Activated T-cell treated with anti-CD3 and anti-CD28 coated beads, Interleukin-2, amount 50 U/mL, for 24 hours (primary cell): Measurements from ENCODE around the gene ARL3.
"Not testable (repeated sequence)": the region's sequence is repeated elsewhere in the genome, so short reads cannot be mapped to it uniquely, and the experiment has no call there.

Source experiments
- DNase-seq: peaks from one replicate; pipeline ENCODE4 v3.0.0-alpha.2; 2020
- H3K27ac Mint-ChIP-seq: 2 replicates; pipeline ENCODE4 v1.8.0; 2020; ENCODE audit warnings: mild to moderate bottlenecking, mixed read lengths
- H3K27me3 Mint-ChIP-seq: 2 replicates; pipeline ENCODE4 v1.8.0; 2020; ENCODE audit warnings: mixed read lengths
- H3K36me3 Mint-ChIP-seq: 2 replicates; pipeline ENCODE4 v1.8.0; 2020; ENCODE audit warnings: low read depth, mixed read lengths
- H3K4me1 Mint-ChIP-seq: 2 replicates; pipeline ENCODE4 v1.8.0; 2020; ENCODE audit warnings: low read depth, mixed read lengths
- H3K4me3 Mint-ChIP-seq: 2 replicates; pipeline ENCODE4 v1.8.0; 2020; ENCODE audit warnings: mild to moderate bottlenecking, moderate library complexity, mixed read lengths
- H3K9me3 Mint-ChIP-seq: 2 replicates; pipeline ENCODE4 v1.8.0; 2020; ENCODE audit warnings: mixed read lengths

Gene ARL3

GRCh38 chr10:102743588-102744373 lies 29.6 kb upstream of the ARL3 start, which contains the start of gene WBP1L:
WBP1L (plus strand) TSS chr10:102743948; CDS start chr10:102744054, 106 bp downstream.
- peak within 1 kb of the TSS; percentile 90 for H3K27ac Mint-ChIP-seq
- H3K27me3 Mint-ChIP-seq = no peaks in the 10 kb centered on the region
- H3K36me3 Mint-ChIP-seq = peaks cover 22% of the 10 kb centered on the region
- H3K4me3 Mint-ChIP-seq = peak within 1 kb of the TSS; percentile 99
- no peaks in the 10 kb centered on the region for H3K9me3 Mint-ChIP-seq
- DNase-seq = peak; percentile 93
- H3K4me1 Mint-ChIP-seq = peaks cover 42% of the 10 kb centered on the region

DNA sequence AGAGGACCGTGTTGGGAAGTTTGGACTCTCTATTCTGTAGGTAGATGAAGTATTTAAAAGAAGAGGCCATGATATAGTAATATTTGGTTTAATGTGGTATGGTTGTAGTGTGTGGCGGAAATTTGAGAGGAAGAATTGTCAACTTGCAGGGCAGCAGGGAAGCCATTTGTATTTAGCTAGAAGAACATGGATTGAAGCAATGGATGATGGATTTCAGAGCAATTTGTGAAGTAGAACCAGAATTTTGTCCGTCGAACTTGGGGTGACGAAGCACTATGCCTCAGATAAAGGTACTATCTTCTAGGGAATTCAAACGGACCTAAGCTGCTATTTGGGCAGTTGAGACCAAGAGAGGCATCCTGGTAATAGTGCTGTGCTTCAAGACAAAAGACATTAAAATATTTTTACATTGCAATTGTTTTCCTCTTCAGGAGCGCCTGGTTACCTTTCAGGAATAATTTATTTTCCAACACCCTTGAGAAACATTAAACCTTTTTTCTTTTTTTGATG lies 28.9 kb upstream of the ARL3 start:
- Mint-ChIP-seq H3K9me3 (no peaks in the 10 kb centered on the region), H3K36me3 (peaks cover 22% of the 10 kb centered on the region), H3K4me3 (peak overlapping the region; percentile 99), H3K27me3 (no peaks in the 10 kb centered on the region), H3K4me1 (peaks cover 36% of the 10 kb centered on the region), H3K27ac (peak overlapping the region; percentile 90)
- DNase-seq = no peak

- not testable (repeated sequence) for H3K27ac Mint-ChIP-seq, DNase-seq, H3K27me3 Mint-ChIP-seq, H3K4me3 Mint-ChIP-seq, H3K9me3 Mint-ChIP-seq
- peaks cover 29% of the 10 kb centered on the region for H3K36me3 Mint-ChIP-seq
- peaks cover 36% of the 10 kb centered on the region for H3K4me1 Mint-ChIP-seq
Measured at GRCh38 chr10:102742313-102742712, 28.1 kb upstream of the ARL3 start.

DNA sequence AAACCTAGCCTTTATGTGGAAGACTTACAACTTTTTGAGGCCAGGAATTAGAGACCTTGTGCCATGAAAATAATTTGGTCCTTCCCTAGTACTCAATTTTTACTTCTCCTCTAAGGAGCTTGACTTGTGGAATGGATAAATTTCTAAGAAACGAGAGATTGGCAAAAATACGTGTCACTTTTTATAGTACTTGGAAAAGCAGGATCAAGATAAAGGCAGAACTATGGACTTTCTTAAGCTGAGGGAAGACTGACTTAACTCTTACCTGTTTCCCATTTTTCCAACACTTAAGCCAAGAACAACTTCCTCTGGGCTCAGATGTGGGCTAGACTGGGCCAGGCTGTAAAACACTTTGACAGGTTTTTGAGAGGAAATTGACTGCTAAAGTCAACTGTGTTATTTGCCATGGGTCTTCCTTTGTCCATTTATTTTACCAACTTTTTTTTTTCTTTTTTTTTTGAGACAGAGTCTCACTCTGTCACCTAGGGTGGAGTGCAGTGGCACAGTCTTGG lies 27.6 kb upstream of the ARL3 start:
- H3K27me3 Mint-ChIP-seq = no peaks in the 10 kb centered on the region
- H3K36me3 Mint-ChIP-seq = peaks cover 32% of the 10 kb centered on the region
- H3K4me3 Mint-ChIP-seq = no peak overlapping the region

GRCh38 chr10:102740229-102740628 lies 26.0 kb upstream of the ARL3 start:
- H3K27me3 Mint-ChIP-seq = no peaks in the 10 kb centered on the region
- DNase-seq = no peak
- no peaks in the 10 kb centered on the region for H3K9me3 Mint-ChIP-seq
- H3K27ac Mint-ChIP-seq = no peak overlapping the region
- no peak overlapping the region for H3K4me3 Mint-ChIP-seq
- H3K4me1 Mint-ChIP-seq = peaks cover 19% of the 10 kb centered on the region
- H3K36me3 Mint-ChIP-seq = peaks cover 41% of the 10 kb centered on the region

More for the DNA sequence above, 27.6 kb upstream of the ARL3 start:
- H3K9me3 Mint-ChIP-seq = no peaks in the 10 kb centered on the region
- H3K4me1 Mint-ChIP-seq = peaks cover 33% of the 10 kb centered on the region
- DNase-seq = no peak
- no peak overlapping the region for H3K27ac Mint-ChIP-seq

DNA sequence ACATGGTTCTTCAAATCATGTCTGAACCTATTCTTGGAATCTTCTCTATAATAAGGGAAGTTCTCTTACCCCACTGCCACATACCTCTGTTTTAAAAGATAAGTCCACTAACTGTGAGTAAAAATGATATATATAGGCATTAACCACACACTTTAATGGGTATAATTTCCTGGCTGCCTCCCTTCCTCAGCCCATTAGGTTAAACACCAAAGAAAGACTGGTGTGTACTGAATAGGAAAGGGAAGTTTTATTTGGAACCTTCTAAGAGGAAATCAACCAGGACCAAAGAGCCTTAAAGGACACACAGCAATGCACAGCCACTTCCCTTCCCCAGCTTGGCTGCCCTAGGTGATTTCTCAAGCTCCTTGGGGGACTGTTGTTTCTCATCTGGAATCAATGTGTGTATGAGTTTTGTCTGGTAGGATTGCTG lies 24.5 kb upstream of the ARL3 start:
- no peak for DNase-seq
- Mint-ChIP-seq H3K27ac (peak overlapping the region; percentile 44), H3K9me3 (no peaks in the 10 kb centered on the region), H3K4me1 (peaks cover 7% of the 10 kb centered on the region), H3K27me3 (no peaks in the 10 kb centered on the region), H3K4me3 (no peak overlapping the region), H3K36me3 (peaks cover 44% of the 10 kb centered on the region)

DNA sequence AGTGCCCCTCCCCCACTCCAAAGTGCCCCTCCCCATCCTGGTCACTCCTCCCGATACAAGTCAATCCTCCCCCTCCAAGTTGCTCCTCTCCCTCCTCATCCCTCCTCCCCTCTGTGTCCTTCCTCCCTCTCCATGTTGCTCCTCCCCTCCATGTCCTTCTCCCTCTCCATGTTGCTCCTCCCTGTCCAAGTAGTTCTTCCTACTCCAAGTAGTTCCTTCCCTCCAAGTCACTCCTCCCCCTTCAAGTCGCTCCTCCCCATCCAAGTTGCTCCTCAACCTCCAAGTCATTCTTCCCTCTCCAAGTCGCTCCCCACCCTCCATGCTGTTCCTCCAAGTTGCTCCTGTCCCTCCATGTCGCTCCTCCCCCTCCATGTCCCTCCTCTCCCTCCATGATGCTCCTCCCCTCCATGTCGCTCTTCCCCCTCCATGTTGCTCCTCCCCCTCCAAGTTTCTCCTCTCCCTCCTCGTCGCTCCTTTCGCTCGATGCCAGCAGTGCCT lies 20.9 kb upstream of the ARL3 start:
- H3K27me3 Mint-ChIP-seq = no peaks in the 10 kb centered on the region
- no peak for DNase-seq
- no peak overlapping the region for H3K4me3 Mint-ChIP-seq
- H3K9me3 Mint-ChIP-seq = no peaks in the 10 kb centered on the region
- no peaks in the 10 kb centered on the region for H3K4me1 Mint-ChIP-seq
- H3K36me3 Mint-ChIP-seq = peaks cover 78% of the 10 kb centered on the region
- H3K27ac Mint-ChIP-seq = no peak overlapping the region

GRCh38 chr10:102732661-102733060 lies 18.5 kb upstream of the ARL3 start:
- H3K27me3 Mint-ChIP-seq = no peaks in the 10 kb centered on the region
- DNase-seq = peak; percentile 11
- peaks cover 87% of the 10 kb centered on the region for H3K36me3 Mint-ChIP-seq
- no peak overlapping the region for H3K4me3 Mint-ChIP-seq
- H3K4me1 Mint-ChIP-seq = peaks cover 7% of the 10 kb centered on the region
- H3K9me3 Mint-ChIP-seq = no peaks in the 10 kb centered on the region
- no peak overlapping the region for H3K27ac Mint-ChIP-seq

DNA sequence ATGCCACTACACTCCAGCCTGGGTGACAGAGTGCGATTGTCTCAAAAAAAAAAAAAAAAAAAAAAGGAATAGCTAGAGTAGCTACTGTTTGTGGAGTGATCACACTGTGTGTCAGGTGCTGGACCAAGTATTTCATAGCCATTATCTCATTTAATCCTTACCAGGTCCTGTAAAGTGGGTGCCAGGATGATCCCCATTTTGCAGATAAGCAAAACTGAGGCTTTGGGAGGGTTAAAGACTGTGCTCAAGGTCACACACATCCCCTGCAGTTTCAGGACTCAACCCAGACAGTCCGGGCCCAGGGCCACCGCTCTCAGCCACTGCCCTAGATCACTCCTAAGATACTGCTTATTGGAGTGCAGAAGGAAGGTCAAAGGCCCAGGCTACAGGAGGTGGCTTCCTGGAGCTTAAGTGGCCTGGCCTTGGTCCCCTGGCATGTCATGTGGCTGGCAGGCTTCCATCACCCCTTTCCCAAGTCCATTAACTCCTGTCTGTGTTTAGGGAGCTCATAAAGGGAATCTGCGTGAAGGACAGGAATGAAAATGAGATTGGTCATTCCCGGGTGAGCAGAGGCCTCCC lies 17.1 kb upstream of the ARL3 start:
- H3K27me3 Mint-ChIP-seq = no peaks in the 10 kb centered on the region
- peak; percentile 22 for DNase-seq
- H3K4me1 Mint-ChIP-seq = peaks cover 7% of the 10 kb centered on the region
- H3K4me3 Mint-ChIP-seq = no peak overlapping the region
- H3K9me3 Mint-ChIP-seq = no peaks in the 10 kb centered on the region
- H3K27ac Mint-ChIP-seq = no peak overlapping the region
- peaks cover 94% of the 10 kb centered on the region for H3K36me3 Mint-ChIP-seq

DNA sequence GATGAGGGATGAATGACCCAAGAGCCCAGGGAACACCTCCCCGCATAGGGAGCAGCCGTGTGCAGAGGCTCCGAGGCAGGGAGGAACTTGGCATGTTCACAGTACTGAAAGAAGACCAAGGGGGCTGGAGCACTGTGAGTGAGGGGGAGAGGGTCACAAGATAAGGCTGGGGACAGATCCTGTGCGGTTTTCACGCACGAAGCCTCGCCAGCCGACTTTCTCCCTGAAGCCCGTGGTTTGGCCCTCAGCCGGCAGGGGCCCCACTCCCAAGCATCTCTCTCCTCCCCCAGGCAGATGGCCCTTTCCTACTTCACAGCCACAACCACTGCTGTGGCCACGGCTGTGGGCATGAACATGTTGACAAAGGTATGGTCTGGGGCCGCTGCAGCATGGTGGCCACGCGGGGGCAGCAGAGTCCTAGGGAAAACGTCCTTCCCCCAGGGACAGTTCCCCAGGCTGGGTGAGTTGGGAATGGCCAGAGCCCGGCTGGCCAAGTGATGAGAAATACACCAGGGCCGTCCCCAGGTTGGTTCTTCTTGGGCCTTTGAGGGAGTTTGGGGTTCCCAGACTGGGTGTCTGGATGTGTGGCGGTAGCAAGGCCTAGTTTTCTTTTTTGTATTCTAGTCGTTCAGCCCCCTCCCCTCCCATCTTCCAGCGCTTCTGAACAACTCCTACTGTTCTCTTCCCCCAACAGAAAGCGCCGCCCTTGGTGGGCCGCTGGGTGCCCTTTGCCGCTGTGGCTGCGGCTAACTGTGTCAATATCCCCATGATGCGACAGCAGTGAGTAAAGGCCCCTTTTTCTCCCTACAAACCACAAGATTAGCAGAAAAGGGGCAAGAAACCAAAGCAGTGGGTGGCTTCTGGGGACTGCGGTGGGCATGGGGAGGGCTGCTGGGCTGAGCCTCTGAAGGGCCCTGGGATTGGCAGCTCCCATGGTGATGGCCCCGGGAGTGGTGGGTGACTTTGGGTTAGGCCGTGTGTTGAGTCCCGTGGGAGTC lies 15.1 kb upstream of the ARL3 start:
- Mint-ChIP-seq H3K9me3 (no peaks in the 10 kb centered on the region), H3K27me3 (no peaks in the 10 kb centered on the region), H3K4me1 (peaks cover 7% of the 10 kb centered on the region), H3K27ac (peak overlapping the region; percentile 81), H3K36me3 (peaks cover 92% of the 10 kb centered on the region), H3K4me3 (no peak overlapping the region)
- peak; percentile 70 for DNase-seq

DNA sequence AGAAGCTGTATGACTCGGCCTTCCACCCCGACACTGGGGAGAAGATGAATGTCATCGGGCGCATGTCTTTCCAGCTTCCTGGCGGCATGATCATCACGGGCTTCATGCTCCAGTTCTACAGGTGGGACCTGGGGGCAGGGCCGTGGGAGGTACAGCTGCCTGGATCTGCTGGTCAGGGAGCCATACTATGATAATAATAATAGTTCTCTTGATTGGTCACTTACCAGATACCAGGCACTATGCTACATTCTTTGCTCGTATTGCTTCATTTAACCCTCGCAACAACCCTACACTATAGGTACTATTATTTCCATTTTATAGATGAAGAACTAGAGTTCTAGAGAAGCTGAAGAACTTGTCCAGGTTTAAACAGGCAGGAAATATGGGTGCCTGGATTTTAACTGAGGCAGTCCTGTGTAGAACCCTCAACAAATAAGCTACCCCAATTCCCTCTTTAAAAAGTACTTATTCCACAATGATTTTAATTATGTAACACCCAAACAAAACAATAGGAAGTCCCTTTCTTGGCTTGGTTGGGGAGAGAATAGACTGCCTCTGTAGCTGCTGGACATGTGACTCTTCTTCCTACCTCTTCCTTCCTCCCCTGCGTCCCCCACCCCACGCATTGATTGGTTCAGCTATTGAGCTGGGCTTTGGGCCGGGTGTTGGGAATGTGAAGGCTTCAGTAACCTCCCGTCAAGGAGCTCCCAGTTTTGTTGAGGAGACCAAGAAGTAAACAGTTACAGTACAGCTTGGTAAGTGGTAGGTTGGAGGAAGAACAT lies 13.0 kb upstream of the ARL3 start:
- Mint-ChIP-seq H3K4me3 (no peak overlapping the region), H3K27me3 (no peaks in the 10 kb centered on the region), H3K36me3 (peaks cover 87% of the 10 kb centered on the region), H3K9me3 (no peaks in the 10 kb centered on the region), H3K27ac (no peak overlapping the region), H3K4me1 (peaks cover 11% of the 10 kb centered on the region)
- DNase-seq = peak; percentile 7

DNA sequence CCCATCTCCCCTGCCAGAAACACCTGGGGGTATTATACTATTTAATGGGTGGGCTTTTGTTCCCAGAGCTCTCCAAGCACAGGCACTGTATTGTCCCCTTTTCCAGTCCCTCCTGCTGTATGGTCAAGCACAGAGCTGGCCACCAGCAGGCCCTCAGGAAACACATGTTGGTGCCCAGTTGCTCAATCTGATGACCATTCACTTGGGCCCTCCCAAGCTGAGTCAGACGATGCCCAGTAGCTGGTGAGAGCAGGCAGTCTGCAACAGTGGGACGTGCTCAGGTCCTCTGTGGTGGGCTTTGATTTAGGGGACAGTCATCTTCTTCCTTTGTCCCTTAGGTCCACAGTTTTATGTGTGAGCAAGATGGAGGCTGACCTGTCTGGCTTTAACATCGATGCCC lies 12.1 kb upstream of the ARL3 start:
- no peaks in the 10 kb centered on the region for H3K27me3 Mint-ChIP-seq
- no peak overlapping the region for H3K4me3 Mint-ChIP-seq
- H3K9me3 Mint-ChIP-seq = no peaks in the 10 kb centered on the region
- no peak for DNase-seq
- no peak overlapping the region for H3K27ac Mint-ChIP-seq
- peaks cover 18% of the 10 kb centered on the region for H3K4me1 Mint-ChIP-seq
- H3K36me3 Mint-ChIP-seq = peaks cover 83% of the 10 kb centered on the region

DNA sequence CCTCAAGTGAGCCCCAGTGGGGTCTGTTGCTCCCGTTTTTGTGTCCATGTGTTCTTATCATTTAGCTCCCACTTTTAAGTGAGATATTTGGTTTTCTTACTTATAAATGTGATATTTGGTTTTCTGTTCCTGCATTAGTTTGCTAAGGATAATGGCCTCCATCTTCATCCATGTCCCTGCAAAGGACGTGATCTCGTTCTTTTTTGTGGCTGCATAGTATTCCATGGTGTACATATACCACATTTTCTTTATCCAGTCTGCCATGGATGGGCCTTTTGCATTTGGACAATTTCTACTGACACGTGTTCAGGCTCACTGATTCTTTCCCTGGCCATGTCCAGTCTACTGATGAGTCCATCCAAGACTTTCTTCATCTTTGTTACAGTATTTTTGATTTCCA lies 9.8 kb upstream of the ARL3 start:
- no peak overlapping the region for H3K27ac Mint-ChIP-seq
- no peak for DNase-seq
- H3K4me1 Mint-ChIP-seq = peaks cover 27% of the 10 kb centered on the region
- H3K27me3 Mint-ChIP-seq = no peaks in the 10 kb centered on the region
- H3K36me3 Mint-ChIP-seq = peaks cover 76% of the 10 kb centered on the region
- no peak overlapping the region for H3K4me3 Mint-ChIP-seq
- H3K9me3 Mint-ChIP-seq = no peaks in the 10 kb centered on the region
